LNCaP clone FGC (cell line): Measurements from ENCODE around the gene GPANK1.
A peak's percentile ranks its signal among the peaks of the same experiment; 100 is the strongest.

Experiments used
- DNase-seq: peaks from one replicate; pipeline ENCODE4 v3.0.0-alpha.2; 2011; ENCODE audit warnings: low read depth
- H3K4me3 ChIP-seq: 2 replicates; pipeline ENCODE4 v1.5.1; 2011; ENCODE audit warnings: mild to moderate bottlenecking, low read depth, low read length, control low read depth
- CTCF ChIP-seq: IDR thresholded peaks from 2 replicates; pipeline ENCODE4 v1.5.1; 2012; ENCODE audit warnings: mild to moderate bottlenecking; ENCODE audit not compliant: control insufficient read depth, insufficient read depth; ENCODE audit errors: extremely low read depth

Gene GPANK1

DNA sequence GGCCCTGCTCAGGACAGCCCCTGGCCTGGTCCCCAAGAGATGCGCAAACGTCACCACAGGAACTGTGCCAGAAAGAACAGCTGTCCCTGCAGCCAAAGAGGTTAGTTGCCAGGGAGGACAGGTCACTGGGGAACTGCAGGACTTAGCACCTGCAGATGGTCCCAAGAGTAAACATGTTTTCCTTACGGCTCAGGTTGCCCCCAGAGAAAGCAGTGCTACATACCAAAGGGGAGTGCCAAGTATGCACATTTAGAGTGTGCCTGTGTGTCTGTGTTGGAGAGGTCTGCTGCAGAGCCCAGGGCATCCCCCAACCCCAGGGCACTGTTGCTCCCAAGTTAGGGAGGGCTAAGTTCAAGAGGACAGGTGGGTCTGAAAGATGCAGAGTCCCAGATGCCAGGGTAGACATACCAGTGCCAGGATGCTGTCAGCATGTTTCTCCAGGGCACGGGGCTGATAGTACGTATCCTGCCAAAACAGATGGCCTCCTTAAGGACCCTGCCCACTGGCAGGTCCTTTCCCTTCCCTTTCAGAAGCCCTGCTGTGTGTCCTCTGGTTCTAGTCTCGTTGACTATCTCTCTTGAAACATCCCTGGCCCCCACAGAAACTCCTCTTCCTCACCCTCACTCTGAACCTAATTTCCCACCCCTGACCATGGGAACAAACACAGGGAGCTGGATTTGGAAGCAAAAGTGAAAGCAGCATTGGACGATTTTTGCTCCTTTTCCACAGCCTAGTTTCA lies 37.0 kb upstream of the GPANK1 start:
- peak overlapping the region; percentile 92 for H3K4me3 ChIP-seq
- TF ChIP-seq CTCF: no peak
- no peak for DNase-seq

GRCh38 chr6:31700740-31701401 lies 36.1 kb upstream of the GPANK1 start:
- no peak for TF ChIP-seq CTCF
- no peak overlapping the region for H3K4me3 ChIP-seq
- no peak for DNase-seq

DNA sequence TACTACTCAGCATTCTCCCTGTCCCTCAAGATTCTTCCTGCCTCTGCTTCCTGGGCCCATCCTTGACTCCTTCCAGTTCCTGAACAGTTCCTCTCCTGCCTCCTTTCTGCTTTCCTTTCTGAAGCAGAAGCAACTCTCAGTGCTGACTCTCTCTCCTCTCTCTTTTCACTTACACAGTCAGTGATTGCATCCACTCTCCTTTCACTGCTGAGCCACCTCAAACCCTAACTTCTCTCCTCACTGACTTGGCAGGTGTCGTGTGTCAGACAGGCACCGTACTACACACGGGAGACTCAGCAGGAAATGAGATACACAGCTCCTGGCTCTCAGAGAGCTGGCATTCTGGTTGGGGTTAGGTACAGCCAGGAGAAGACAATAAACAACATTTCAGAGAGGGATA lies 32.8 kb upstream of the GPANK1 start:
- DNase-seq: no peak
- H3K4me3 ChIP-seq: no peak overlapping the region
- TF ChIP-seq CTCF: no peak

DNA sequence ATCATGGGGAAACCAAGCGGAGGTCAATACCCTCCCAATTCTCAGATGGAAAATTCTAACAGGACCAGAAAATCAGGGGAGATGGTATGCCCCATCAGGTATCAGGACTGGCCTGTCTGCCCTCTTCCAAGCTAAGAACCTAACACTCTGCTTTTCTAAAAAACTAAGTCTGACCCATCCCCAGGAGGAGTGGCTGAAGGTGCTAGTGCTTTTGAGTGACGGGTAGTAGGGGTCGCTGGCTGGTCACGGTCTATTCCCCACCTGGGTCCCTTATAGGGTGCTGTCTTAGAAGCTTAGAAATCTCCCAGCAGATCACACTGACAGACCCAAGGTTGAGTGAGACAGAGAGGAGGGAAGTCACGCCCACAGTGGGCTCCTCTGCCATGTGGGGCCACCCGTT lies 28.7 kb upstream of the GPANK1 start:
- H3K4me3 ChIP-seq: no peak overlapping the region
- no peak for TF ChIP-seq CTCF
- no peak for DNase-seq

DNA sequence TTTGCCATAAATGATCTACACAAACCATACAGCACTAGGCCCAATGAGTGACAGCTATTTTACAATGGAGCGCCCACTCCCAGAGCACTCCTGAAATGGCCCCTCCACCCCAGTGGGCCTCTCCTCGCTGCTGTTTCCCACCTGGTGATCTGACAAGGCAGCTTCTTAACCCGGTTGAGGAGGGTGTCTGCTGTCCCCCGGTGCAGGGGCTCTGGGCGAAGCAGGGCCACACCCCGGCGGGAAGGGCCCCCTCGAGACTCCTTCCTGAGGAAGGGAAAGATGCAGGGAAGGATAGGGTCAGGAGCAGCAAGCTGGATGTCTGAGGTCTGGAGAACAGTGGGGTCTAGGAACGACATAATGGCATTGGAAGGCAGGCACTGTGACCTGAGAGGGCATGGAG lies 28.1 kb upstream of the GPANK1 start:
- H3K4me3 ChIP-seq: no peak overlapping the region
- TF ChIP-seq CTCF: no peak
- DNase-seq: no peak

DNA sequence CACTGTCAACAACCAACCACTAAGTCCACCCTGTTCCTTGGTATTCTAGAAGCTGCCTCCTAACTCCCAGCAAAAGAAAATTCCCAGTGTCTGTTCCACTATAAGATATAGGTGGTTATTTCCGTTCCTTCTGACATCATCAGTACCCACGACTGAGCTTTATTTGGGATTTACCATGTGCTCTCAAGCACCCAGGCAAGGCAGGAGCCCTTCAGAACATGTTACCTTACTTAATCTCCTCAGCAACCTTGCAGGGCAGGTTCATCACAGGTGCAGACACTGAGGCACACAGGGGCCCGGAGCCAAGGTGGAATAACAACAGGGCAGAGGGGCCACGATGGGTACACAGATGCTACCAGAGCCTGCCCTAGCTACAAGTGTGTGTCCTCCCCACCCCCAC lies 27.6 kb upstream of the GPANK1 start:
- TF ChIP-seq CTCF: no peak
- no peak for DNase-seq
- H3K4me3 ChIP-seq: no peak overlapping the region
